Astrocyte of the cerebellum (primary cell): ENCODE data around the gene DOCK4.
A peak's percentile ranks its signal among the peaks of the same experiment; 100 is the strongest.

Source experiments
- DNase-seq: peaks from one replicate; pipeline ENCODE4 v3.0.0-alpha.2; 2011; ENCODE audit warnings: low read depth
- H3K4me3 ChIP-seq: 2 replicates; pipeline ENCODE4 v1.5.1; 2011; ENCODE audit warnings: mild to moderate bottlenecking, low read depth, low read length, moderate library complexity
- in situ Hi-C: cut with HindIII; loops from 2 replicates; pipeline ENCODE4 v1.10.0; 2017; ENCODE audit warnings: low sequenced_read_pairs
- TF ChIP-seq, protein P1 (sequence below): IDR thresholded peaks from 2 replicates; pipeline ENCODE4 v1.5.1; 2012; ENCODE audit warnings: low read length, low read depth, moderate library complexity, mild to moderate bottlenecking; ENCODE audit errors: missing control alignments

DOCK4 gene

DNA sequence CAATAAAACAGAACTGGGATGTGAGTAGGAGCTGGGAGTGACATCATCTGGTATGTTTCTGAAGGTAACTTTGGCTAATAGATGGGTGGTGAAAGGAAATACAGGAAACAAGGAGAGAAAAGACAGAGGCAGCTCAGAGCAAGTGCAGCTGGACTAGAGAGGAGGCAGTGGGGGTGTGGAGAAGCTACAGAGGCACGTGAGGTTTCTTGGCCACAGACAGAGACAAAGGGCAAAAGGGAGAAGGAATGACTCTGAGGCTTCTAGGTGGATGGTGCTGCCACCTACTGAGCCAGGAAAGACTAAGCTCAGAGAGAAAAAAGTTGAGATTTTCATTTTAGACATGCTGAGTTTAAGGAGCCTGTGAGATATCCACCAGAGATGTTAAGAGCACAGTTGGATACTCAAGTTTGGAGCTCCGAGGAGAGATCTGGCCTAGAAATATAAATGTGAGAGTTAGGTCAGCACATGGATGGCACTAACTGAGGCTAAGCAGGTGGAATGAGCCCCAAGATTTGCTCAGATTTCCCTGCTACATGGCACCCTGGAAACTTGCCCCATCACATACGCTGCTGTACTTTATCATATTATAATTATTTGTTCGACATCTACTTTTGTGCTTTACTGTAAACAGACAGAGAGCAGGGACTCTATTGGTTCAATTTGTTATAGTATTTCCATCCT, 350.9 kb downstream of the DOCK4 start:
- in situ Hi-C loops = no loop called here
- peak; percentile 28 for DNase-seq
- H3K4me3 ChIP-seq = no peak overlapping the region
- TF ChIP-seq, protein P1, sequence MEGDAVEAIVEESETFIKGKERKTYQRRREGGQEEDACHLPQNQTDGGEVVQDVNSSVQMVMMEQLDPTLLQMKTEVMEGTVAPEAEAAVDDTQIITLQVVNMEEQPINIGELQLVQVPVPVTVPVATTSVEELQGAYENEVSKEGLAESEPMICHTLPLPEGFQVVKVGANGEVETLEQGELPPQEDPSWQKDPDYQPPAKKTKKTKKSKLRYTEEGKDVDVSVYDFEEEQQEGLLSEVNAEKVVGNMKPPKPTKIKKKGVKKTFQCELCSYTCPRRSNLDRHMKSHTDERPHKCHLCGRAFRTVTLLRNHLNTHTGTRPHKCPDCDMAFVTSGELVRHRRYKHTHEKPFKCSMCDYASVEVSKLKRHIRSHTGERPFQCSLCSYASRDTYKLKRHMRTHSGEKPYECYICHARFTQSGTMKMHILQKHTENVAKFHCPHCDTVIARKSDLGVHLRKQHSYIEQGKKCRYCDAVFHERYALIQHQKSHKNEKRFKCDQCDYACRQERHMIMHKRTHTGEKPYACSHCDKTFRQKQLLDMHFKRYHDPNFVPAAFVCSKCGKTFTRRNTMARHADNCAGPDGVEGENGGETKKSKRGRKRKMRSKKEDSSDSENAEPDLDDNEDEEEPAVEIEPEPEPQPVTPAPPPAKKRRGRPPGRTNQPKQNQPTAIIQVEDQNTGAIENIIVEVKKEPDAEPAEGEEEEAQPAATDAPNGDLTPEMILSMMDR = peak; percentile 74

DNA sequence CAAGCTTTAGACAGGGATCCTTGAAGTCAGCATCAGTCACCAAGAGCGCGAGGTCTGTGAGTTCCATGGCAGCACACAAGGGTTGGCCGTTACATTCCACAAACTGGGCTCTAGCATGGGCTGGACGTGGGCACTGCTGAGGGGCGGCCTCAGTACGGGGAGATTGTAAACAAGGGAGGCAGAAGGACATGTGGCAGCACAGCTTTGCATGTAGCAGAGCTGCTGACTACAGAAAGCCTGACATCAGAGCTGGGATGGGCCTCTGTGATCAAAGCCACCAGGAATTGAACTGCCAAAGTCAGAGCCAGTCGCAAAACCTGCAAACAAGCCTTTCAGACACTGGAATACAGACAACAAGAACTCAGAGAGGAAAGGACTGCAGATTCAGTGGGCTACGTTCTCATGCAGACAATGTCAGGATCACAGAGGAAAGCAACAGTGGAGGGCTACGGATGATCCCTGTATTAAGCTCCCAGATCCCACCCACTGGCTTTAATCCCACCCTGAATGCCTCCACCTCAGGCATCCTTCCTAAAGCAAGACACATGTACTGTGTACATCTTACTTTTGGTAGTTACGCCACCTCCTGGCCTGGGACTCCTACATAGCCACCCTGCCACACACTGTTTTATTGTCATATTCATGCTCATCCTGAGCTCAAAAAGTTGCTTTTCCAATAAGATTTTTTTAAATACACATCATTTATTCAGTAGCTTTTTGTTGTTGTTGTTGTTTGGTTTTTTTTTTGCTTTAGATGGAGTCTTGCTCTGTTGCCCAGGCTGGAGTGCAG, 352.8 kb downstream of the DOCK4 start:
- no peak overlapping the region for H3K4me3 ChIP-seq
- TF ChIP-seq, protein P1 = peak; percentile 26
- in situ Hi-C loops = no loop called here
- no peak for DNase-seq

DNA sequence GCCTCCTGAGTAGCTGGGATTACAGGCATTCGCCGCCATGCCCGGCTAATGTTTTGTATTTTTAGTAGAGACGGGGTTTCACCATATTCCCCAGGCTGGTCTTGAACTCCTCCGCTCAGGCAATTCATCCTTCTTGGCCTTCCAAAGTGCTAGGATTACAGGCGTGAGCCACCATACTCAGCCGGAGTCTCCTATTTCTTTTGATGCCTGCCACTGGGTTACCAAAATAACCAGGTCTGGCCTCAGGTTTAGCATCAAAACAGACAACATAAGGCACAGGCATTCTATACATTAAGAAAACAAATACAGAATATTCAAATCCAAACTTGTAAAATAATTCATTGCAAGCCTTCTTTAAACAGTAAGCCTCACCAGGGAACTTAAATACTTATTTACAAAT, 354.1 kb downstream of the DOCK4 start:
- TF ChIP-seq, protein P1 = no peak
- no peak overlapping the region for H3K4me3 ChIP-seq
- no peak for DNase-seq
- in situ Hi-C loops = no loop called here

DNA sequence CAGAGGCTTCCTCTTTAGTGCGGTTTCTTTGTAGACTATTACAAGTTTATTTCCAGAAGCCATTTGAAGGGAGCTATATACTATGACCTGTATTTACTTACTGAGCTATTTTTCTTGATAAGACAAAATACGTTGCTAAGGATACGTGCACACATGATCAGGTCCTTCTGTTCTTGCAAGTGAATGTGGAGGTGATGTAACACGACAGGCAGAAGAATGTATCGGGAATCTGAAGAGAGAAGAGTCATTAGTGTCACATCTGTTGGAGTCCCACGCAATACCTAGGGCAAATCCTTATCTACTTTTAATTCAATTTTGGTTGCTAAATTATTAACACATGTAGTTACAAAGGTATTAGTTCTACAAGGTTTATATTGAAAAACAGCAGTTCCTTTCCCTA, 359.3 kb downstream of the DOCK4 start:
- no peak overlapping the region for H3K4me3 ChIP-seq
- in situ Hi-C loops = no loop called here
- TF ChIP-seq, protein P1 = no peak
- DNase-seq = no peak

DNA sequence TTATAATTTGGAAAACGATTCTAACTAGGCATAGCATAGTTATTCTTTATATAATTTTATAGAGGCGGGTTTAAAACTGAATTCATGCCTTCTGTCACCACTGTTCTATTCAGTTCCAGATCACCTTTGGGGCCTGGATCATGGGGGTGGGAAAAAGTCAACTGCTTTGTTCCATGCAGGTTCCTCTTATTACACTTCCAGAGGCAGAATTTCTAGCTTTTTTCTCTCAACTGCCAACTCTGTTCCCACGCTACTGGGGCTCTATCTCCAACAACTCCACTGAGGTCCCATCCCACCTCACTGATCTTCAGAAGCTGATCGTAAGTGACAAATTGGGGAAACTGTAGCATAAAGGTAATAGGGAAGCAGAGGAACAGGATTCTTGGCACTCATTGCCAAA, 360.3 kb downstream of the DOCK4 start:
- TF ChIP-seq, protein P1 = no peak
- no peak overlapping the region for H3K4me3 ChIP-seq
- DNase-seq = no peak
- in situ Hi-C loops = no loop called here

DNA sequence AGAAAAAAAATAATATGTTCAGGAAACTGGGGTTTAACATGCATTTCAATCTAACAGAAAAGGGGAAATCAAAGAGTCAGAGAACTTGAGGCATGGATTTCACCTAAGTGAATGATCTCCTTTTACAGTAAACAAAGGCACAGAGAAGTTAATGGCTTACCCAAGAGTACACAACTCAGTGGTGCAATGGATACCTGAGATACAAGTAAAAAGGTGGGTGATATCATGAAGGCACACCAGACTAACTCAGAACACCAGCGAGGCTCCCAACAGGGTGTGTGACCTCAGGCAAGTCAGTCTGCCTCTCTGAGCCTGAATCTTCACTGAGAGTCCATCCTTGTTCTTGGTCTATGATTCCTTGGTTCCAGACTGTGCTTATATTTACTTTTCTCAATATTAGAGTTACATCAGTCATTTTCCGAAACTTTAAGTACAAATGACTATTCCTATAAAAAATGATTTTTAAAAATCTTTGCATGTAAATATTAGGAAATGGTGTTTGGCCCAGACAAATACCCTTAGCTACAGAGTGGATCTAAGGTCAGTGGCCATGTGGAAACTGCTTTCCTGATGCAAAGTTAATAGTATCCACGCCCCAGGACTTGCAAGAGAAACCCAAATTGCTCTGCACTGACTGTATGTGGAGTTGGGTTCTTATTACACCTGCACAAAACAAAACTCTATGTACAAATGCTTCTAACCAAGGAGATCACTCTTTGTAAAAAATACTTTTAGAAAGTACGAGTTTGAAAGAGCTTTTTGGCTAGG, 361.1 kb downstream of the DOCK4 start:
- H3K4me3 ChIP-seq = no peak overlapping the region
- in situ Hi-C loops = no loop called here
- no peak for DNase-seq
- TF ChIP-seq, protein P1 = no peak
